Measurements from ENCODE around the gene IFNL2.
"Not testable (repeated sequence)": the region's sequence is repeated elsewhere in the genome, so short reads cannot be mapped to it uniquely, and the experiment has no call there.

IFNL2 gene

GRCh38 chr19:39262496-39262895 lies 5.7 kb upstream of the IFNL2 start:
- H3K9me3 ChIP-seq (ENCODE audit: low read depth, low read length), result no peaks in the 10 kb centered on the region
- DNase-seq (ENCODE audit: low read depth, low spot score), result no peak
- TF ChIP-seq EZH2 (IDR thresholded peaks at IDR 0.05) (no peak), FOXP2 (optimal IDR thresholded peaks at IDR 0.05; ENCODE audit: control extremely low read depth, extremely low read length, insufficient read depth) (no peak), POLR2AphosphoS5 (IDR thresholded peaks at IDR 0.05; ENCODE audit: borderline replicate concordance, low read depth, low read length) (no peak)
- no peak overlapping the region for H3K27ac ChIP-seq
- H3K4me3 ChIP-seq, result no peak overlapping the region
- H3K36me3 ChIP-seq (ENCODE audit: insufficient read depth, low read length), result no peaks in the 10 kb centered on the region
- H3K9ac ChIP-seq (ENCODE audit: insufficient read length), result no peak overlapping the region

DNA sequence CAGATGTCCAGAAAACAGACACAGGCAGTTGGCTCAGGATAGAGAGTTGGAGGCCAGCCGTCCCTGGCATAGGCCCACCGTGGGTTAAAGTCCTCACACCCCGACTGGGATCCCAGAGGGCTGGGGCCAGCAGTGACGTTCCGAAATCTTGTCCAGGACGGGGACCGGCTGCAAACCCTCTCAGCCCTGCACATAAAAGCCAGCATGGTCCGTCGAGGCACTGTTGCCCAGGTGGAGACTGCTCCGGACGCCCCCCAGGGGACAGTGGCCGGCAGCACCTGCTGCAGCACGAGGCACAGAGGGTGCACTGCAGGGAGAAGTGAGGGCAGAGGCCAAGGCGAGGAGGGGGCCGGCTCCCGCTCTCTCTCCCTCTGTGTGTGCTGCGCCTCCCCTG lies 4.3 kb upstream of the IFNL2 start:
- Histone ChIP-seq H3K4me3 (no peak overlapping the region), H3K36me3 (ENCODE audit: insufficient read depth, low read length) (no peaks in the 10 kb centered on the region), H3K9me3 (ENCODE audit: low read depth, low read length) (no peaks in the 10 kb centered on the region), H3K27ac (no peak overlapping the region), H3K9ac (ENCODE audit: insufficient read length) (no peak overlapping the region)
- TF ChIP-seq FOXP2 (optimal IDR thresholded peaks at IDR 0.05; ENCODE audit: control extremely low read depth, extremely low read length, insufficient read depth), result no peak
- TF ChIP-seq EZH2 (IDR thresholded peaks at IDR 0.05), result no peak
- no peak for TF ChIP-seq POLR2AphosphoS5 (IDR thresholded peaks at IDR 0.05; ENCODE audit: borderline replicate concordance, low read depth, low read length)
- no peak for DNase-seq (ENCODE audit: low read depth, low spot score)

- TF ChIP-seq POLR2AphosphoS5 (IDR thresholded peaks at IDR 0.05; ENCODE audit: borderline replicate concordance, low read depth, low read length) (no peak), EZH2 (IDR thresholded peaks at IDR 0.05) (no peak), FOXP2 (optimal IDR thresholded peaks at IDR 0.05; ENCODE audit: control extremely low read depth, extremely low read length, insufficient read depth) (no peak)
- Histone ChIP-seq H3K4me3 (no peak overlapping the region), H3K27ac (no peak overlapping the region), H3K9me3 (ENCODE audit: low read depth, low read length) (no peaks in the 10 kb centered on the region), H3K36me3 (ENCODE audit: insufficient read depth, low read length) (no peaks in the 10 kb centered on the region), H3K9ac (ENCODE audit: insufficient read length) (no peak overlapping the region)
- no peak for DNase-seq (ENCODE audit: low read depth, low spot score)
Observed at GRCh38 chr19:39264306-39265290, 3.6 kb upstream of the IFNL2 start.

DNA sequence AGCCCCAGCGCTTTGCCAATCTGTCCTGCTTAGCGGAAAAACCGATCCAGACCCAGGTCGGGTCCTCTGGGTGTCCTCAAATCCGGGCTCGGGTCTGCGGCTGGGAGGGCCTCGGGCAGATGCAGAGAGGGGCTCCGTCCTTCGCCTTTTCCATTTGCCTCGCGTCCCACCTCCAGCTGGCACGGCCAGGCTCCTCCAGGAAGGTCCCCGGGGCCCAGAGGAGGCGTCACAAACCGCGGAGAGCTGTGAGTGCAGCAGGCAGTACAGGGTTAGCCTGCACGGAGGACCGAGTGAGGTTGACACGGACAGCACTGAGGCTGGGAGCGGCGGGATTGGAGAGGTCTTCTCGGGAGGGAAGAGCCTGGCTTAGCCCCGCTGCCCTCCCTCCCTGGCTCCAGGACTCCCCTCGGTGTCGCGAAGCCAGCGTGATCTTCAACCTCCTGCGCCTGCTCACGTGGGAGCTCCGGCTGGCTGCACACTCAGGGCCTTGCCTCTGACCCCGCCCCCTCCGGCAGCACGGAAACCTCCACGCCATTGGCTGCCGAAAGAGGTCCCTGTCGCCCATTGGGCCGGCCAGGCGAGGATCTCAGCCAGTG lies 2.8 kb upstream of the IFNL2 start:
- TF ChIP-seq EZH2 (IDR thresholded peaks at IDR 0.05) (no peak), FOXP2 (optimal IDR thresholded peaks at IDR 0.05; ENCODE audit: control extremely low read depth, extremely low read length, insufficient read depth) (no peak), POLR2AphosphoS5 (IDR thresholded peaks at IDR 0.05; ENCODE audit: borderline replicate concordance, low read depth, low read length) (no peak)
- no peaks in the 10 kb centered on the region for H3K36me3 ChIP-seq (ENCODE audit: insufficient read depth, low read length)
- no peak overlapping the region for H3K4me3 ChIP-seq
- no peak for DNase-seq (ENCODE audit: low read depth, low spot score)
- no peak overlapping the region for H3K27ac ChIP-seq
- H3K9ac ChIP-seq (ENCODE audit: insufficient read length), result no peak overlapping the region
- H3K9me3 ChIP-seq (ENCODE audit: low read depth, low read length), result no peaks in the 10 kb centered on the region

DNA sequence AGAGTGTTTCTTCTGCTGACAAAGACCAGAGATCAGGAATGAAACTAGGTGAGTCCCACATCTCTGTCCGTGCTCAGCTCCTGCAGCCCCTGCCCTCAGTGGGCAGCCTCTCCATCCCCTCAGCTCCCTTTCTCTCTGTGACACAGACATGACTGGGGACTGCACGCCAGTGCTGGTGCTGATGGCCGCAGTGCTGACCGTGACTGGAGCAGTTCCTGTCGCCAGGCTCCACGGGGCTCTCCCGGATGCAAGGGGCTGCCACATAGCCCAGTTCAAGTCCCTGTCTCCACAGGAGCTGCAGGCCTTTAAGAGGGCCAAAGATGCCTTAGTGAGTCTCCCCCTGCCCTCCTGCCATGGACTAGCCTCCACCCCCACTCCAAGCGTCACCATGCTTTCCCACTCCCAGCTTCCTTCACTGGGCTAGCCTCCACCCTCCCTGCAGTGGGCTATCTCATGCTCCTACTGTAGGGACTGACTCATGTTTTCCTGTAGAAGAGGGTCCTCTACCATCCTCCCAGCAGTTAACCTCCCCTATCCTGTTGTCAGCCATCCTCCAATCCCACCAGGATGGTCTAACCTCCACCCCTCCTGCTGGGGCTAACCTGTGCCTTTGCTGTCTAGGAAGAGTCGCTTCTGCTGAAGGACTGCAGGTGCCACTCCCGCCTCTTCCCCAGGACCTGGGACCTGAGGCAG lies 481 bp downstream of the IFNL2 start:
- H3K9ac ChIP-seq (ENCODE audit: insufficient read length); H3K36me3 ChIP-seq (ENCODE audit: insufficient read depth, low read length); H3K4me3 ChIP-seq; H3K27ac ChIP-seq; DNase-seq (ENCODE audit: low read depth, low spot score); H3K9me3 ChIP-seq (ENCODE audit: low read depth, low read length): not testable (repeated sequence)

GRCh38 chr19:39269369-39269768 lies 1.2 kb downstream of the IFNL2 start:
- H3K27ac ChIP-seq; DNase-seq (ENCODE audit: low read depth, low spot score); H3K4me3 ChIP-seq; H3K36me3 ChIP-seq (ENCODE audit: insufficient read depth, low read length); H3K9ac ChIP-seq (ENCODE audit: insufficient read length); H3K9me3 ChIP-seq (ENCODE audit: low read depth, low read length): not testable (repeated sequence)

DNA sequence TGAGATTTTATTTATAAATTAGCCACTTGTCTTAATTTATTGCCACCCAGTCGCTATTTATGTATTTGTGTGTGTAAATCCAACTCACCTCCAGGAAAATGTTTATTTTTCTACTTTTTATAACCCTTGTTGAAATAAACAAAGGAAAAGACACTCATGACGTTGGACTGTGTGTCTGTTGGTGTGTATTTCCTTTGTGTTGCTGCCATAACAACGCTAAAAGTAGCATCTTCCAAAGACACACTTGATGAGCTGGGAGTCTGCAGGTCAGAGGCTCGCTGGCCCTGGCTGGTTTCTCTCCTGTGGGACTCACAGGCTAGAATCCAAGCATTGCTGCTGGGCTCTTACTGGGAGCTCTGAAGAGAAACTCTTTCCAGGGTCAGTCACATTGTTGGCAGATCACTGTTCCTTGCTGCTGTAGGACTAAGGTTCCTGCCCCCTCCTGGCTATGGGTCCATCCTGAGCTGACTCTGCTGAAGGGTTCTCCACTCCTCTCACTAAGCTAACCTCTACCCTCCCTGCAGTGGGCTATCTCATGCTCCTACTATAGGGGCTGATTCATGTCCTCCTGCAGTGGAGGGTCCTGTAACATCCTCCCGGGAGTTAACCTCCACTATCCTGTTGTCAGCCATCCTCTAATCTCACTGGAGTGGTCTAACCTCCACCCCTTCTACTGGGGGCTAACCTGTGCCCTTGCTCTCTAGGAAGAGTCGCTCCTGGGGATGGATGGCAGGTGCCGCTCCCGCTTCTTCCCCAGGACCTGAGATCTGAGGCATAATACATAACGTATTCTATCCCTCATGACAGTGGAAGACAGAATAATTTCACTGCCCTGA lies 2.1 kb downstream of the IFNL2 start:
- no peak for DNase-seq (ENCODE audit: low read depth, low spot score)
- Histone ChIP-seq H3K36me3 (ENCODE audit: insufficient read depth, low read length) (no peaks in the 10 kb centered on the region), H3K4me3 (no peak overlapping the region), H3K27ac (no peak overlapping the region), H3K9ac (ENCODE audit: insufficient read length) (no peak overlapping the region), H3K9me3 (ENCODE audit: low read depth, low read length) (no peaks in the 10 kb centered on the region)
- no peak for TF ChIP-seq POLR2AphosphoS5 (IDR thresholded peaks at IDR 0.05; ENCODE audit: borderline replicate concordance, low read depth, low read length)

- DNase-seq (ENCODE audit: low read depth, low spot score), result not testable (repeated sequence)
Observed at GRCh38 chr19:39273859-39274258, 5.7 kb downstream of the IFNL2 start.

More at GRCh38 chr19:39273859-39274258, 5.7 kb downstream of the IFNL2 start:
- H3K4me3 ChIP-seq; H3K36me3 ChIP-seq (ENCODE audit: insufficient read depth, low read length); H3K9ac ChIP-seq (ENCODE audit: insufficient read length); H3K27ac ChIP-seq; H3K9me3 ChIP-seq (ENCODE audit: low read depth, low read length): not testable (repeated sequence)
